ENCODE measurements around the gene GIMAP8.

DNA sequence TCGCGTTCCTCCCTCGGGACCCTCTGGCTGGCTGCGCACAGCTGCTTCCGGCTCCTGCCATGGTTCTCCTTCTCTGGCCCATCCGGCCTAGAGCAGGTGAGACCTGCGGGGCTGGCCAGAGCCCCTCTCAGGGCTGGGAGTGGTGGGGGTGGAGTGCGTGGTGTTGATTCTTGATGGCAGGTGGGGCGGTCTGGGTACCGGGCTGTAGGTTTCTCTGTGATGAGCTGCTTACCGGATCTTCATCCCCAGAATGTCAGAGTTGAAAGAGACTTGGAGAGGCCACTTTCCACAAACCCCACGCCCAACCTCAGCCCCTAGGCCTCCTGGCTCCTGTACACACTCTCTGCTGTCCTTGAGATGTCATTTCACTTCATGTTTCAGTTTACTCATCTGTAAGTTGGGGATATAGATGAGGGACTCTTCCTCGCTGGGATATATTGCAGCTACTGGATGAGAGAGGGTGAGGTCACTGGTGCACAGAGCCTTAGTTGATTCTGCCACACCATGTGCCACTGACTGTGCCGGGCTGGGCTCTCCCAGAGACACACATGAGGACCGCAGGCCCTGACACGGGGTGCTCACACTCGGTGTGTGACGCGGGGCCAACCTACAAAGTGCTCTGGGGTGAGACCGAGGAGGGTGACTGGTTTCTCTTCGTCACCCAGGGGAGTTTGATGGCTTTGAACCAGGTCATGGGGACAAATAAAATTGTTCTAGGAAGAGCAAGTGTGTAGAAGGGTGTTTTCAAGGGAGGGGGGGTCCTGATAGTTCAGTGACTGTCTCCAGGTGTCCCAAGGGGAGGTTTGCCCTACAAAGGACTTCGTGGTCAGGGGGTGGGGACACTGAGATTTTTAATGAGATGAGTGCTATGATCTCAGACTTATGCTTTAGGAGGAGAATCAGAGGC, 41.8 kb upstream of the GIMAP8 start:
- TF ChIP-seq, protein P1, sequence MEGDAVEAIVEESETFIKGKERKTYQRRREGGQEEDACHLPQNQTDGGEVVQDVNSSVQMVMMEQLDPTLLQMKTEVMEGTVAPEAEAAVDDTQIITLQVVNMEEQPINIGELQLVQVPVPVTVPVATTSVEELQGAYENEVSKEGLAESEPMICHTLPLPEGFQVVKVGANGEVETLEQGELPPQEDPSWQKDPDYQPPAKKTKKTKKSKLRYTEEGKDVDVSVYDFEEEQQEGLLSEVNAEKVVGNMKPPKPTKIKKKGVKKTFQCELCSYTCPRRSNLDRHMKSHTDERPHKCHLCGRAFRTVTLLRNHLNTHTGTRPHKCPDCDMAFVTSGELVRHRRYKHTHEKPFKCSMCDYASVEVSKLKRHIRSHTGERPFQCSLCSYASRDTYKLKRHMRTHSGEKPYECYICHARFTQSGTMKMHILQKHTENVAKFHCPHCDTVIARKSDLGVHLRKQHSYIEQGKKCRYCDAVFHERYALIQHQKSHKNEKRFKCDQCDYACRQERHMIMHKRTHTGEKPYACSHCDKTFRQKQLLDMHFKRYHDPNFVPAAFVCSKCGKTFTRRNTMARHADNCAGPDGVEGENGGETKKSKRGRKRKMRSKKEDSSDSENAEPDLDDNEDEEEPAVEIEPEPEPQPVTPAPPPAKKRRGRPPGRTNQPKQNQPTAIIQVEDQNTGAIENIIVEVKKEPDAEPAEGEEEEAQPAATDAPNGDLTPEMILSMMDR (IDR thresholded peaks at IDR 0.05) = no peak
- no peak for TF ChIP-seq EZH2phosphoT487 (IDR thresholded peaks at IDR 0.05)
- TF ChIP-seq EZH2 (IDR thresholded peaks at IDR 0.05) = no peak
